Heart left ventricle (tissue), 16 donors: ENCODE data around the gene CTU1. TPM values are rescaled to one million over a fixed set of nuclear protein-coding genes. Genes with fewer than 3 reads are reported as not detected.

ENCODE experiments used
- ATAC-seq, 4 donors: fragments of 200-7000 bp; cut with Tn5 transposase; one replicate each; pipeline ENCODE4 v1.9.1; 2020 to 2022; ENCODE audit warnings: moderate library complexity in 4 of 4, mild to moderate bottlenecking in 3 of 4, moderate number of reproducible peaks in 1 of 4
- DNase-seq, 5 donors: peaks; one replicate each; pipeline ENCODE4 v3.0.0-alpha.2; 2020
- H3K27ac ChIP-seq, 12 donors: fragments of 200-600 bp; sonication (generic) in 4 of 12; one replicate each; pipeline versions ENCODE4 v1.5.0 to v1.8.0; 2016 to 2022; ENCODE audit warnings: mild to moderate bottlenecking in 2 of 12
- H3K27me3 ChIP-seq, 9 donors: fragments of 200-600 bp; sonication (generic) in 2 of 9; one replicate each; pipeline versions ENCODE4 v1.5.1 to v1.8.0; 2016 to 2022; ENCODE audit warnings: mild to moderate bottlenecking in 3 of 9
- H3K36me3 ChIP-seq, 9 donors: fragments of 200-600 bp; sonication (generic) in 2 of 9; one replicate each; pipeline versions ENCODE4 v1.5.0 to v1.8.0; 2018 to 2022; ENCODE audit warnings: mild to moderate bottlenecking in 2 of 9
- H3K4me1 ChIP-seq, 12 donors: fragments of 200-600 bp; sonication (generic) in 4 of 12; one replicate each; pipeline versions ENCODE4 v1.5.0 to v1.8.0; 2016 to 2022; ENCODE audit warnings: mild to moderate bottlenecking in 3 of 12
- H3K4me3 ChIP-seq, 12 donors: fragments of 200-600 bp; sonication (generic) in 4 of 12; one replicate each; pipeline versions ENCODE4 v1.5.0 to v1.8.0; 2017 to 2022; ENCODE audit warnings: mild to moderate bottlenecking in 9 of 12, moderate library complexity in 4 of 12
- H3K9me3 ChIP-seq, 12 donors: fragments of 200-600 bp; sonication (generic) in 4 of 12; one replicate each; pipeline versions ENCODE4 v1.5.0 to v1.8.0; 2016 to 2022; ENCODE audit warnings: mild to moderate bottlenecking in 1 of 12
- CTCF ChIP-seq, 12 donors: fragments of 200-600 bp; sonication (generic) in 4 of 12; IDR thresholded peaks; one replicate each; pipeline versions ENCODE4 v1.5.0 to v1.8.0; 2018 to 2022; ENCODE audit warnings: antibody characterized with exemption in 12 of 12, mild to moderate bottlenecking in 5 of 12
- POLR2A ChIP-seq, 2 donors: fragments of 450-650 bp; IDR thresholded peaks; one replicate each; pipeline ENCODE4 v1.6.1; 2017; ENCODE audit warnings: antibody characterized with exemption in 2 of 2, mild to moderate bottlenecking in 2 of 2, moderate library complexity in 2 of 2
- WGBS, 4 donors: extraction: QIAGEN DNeasy Blood & Tissue Kit in 2 of 4; methylation state at CpG; one replicate each; pipeline versions ENCODE4 v1.1.5 to v1.1.7; 2013 to 2018; 5-methylcytosine and 5-hydroxymethylcytosine counted together
- intact Hi-C, 10 donors: fragments of 100-400 bp; cut with DNase I; formaldehyde crosslinking; loops; one replicate each; pipeline versions ENCODE4 v1.11.1 to v1.14.2; 2022
- polyA plus RNA-seq, 2 donors: library from polyadenylated mRNA; stranded (reverse); fragments of 200-250 nt; gene quantifications; one replicate each; pipeline ENCODE4 v1.2.3, GENCODE V29; 2013
- total RNA-seq, 9 donors: library from RNA; depleted of rRNA in 2 of 9; stranded (reverse); fragments of >200 nt in 2 of 9; fragmentation: NEBNext Ultra II Directional in 3 of 9; extraction: Animal tissue kit (Norgen Biotek cat#: 25700) in 3 of 9; gene quantifications; one replicate each; pipeline versions ENCODE4 v1.1.0 to v1.2.4, GENCODE V29; 2016 to 2023
- donor health status: ischemic (EF 13 %, LVEDD 7.1; RV severe dilation, severe dysfunction).
- donor health status: healthy with polysubstance abuse.
- donor health status: DM: no; HTN: yes; CAD: no.
- donor health status: DM: no; HTN: no; CAD: no.
- donor health status: ischemic (EF 25% LVEDD 6.9; RV normal size, moderate dysfunction).
- donor health status: ischemic (EF 25% LVEDD 5.7; RV mildly dilated, moderate dysfunction).
- donor health status: healthy.
- donor health status: DM: yes; HTN: yes; CAD: no.
- donor health status: ischemic (EF 35%, LVEDD 5.7; RV mildly dilated, moderate dysfunction).
- donor health status: nonischemic (EF 11% LVEDD 7.7; RV severe dilation, severe dysfunction).
- donor health status: DM: yes; HTN: yes; CAD: no.
- donor health status: PGD.
- donor health status: ischemic (EF 29% LVEDD 5.4; RV normal size, mild dysfunction).
- donor health status: nonischemic (EF 23%, LVEDD 6.1; RV moderate dilation, normal function).

Gene CTU1
- total and polyA plus RNA-seq, 11 donors: 1.4 to 11.2 (median 3.9) TPM

GRCh38 chr19:51137792-51138425 lies 29.7 kb upstream of the CTU1 start:
- no peak for TF ChIP-seq CTCF (IDR thresholded peaks at IDR 0.05)
- ATAC-seq (no peak), DNase-seq (no peak)
- Histone ChIP-seq H3K27me3 (peaks cover 0 to 43% (median 0%) of the 10 kb centered on the region in 9 donors), H3K36me3 (no peaks in the 10 kb centered on the region), H3K27ac (peak overlapping the region in 7 of 12 donors; percentile 1 to 95 (median 19)), H3K4me3 (no peak overlapping the region), H3K4me1 (peaks cover 0 to 79% (median 0%) of the 10 kb centered on the region in 12 donors), H3K9me3 (no peaks in the 10 kb centered on the region)
- intact Hi-C loops: no loop called here
- 74 to 85% (median 79%) methylated on average over 7 to 9 of the region's 9 CpGs for WGBS, 4 donors

- peaks cover 0 to 87% (median 2%) of the 10 kb centered on the region in 12 donors for H3K4me1 ChIP-seq
- DNase-seq: peak in 3 of 5 donors; percentile 39 to 49 (median 41)
- peak overlapping the region in 5 of 12 donors; percentile 32 to 95 (median 65) for H3K27ac ChIP-seq
- H3K27me3 ChIP-seq: peaks cover 0 to 43% (median 0%) of the 10 kb centered on the region in 9 donors
- H3K4me3 ChIP-seq: no peak overlapping the region
- 59 to 65% (median 65%) methylated on average over 12 of the region's 12 CpGs for WGBS, 4 donors
- TF ChIP-seq POLR2A (IDR thresholded peaks at IDR 0.05) (no peak), CTCF (IDR thresholded peaks at IDR 0.05) (no peak)
- H3K36me3 ChIP-seq: no peaks in the 10 kb centered on the region
- intact Hi-C loops: no loop called here
- no peaks in the 10 kb centered on the region for H3K9me3 ChIP-seq
- ATAC-seq: peak; percentile 36 to 70 (median 49)
These were observed 28.8 kb upstream of the CTU1 start for GRCh38 chr19:51136851-51137551.

- Histone ChIP-seq H3K9me3 (no peaks in the 10 kb centered on the region), H3K4me3 (no peak overlapping the region), H3K36me3 (no peaks in the 10 kb centered on the region), H3K27ac (peak overlapping the region in 3 of 12 donors; percentile 14 to 95 (median 69)), H3K4me1 (peaks cover 0 to 87% (median 5%) of the 10 kb centered on the region in 12 donors), H3K27me3 (peaks cover 0 to 40% (median 0%) of the 10 kb centered on the region in 9 donors)
- TF ChIP-seq POLR2A (IDR thresholded peaks at IDR 0.05) (no peak), CTCF (IDR thresholded peaks at IDR 0.05) (no peak)
- 80 to 84% (median 82%) methylated on average over 8 of the region's 8 CpGs for WGBS, 4 donors
- intact Hi-C loops: no loop called here
- DNase-seq: no peak
- ATAC-seq: no peak
These were observed 28.0 kb upstream of the CTU1 start for GRCh38 chr19:51135986-51136762.

GRCh38 chr19:51135004-51135403 lies 26.8 kb upstream of the CTU1 start:
- 76 to 80% (median 78%) methylated on average over 5 of the region's 5 CpGs for WGBS, 4 donors
- no peak for ATAC-seq
- TF ChIP-seq POLR2A (IDR thresholded peaks at IDR 0.05) (no peak), CTCF (IDR thresholded peaks at IDR 0.05) (no peak)
- H3K27ac ChIP-seq: peak overlapping the region in 1 of 12 donors; percentile 95
- H3K4me1 ChIP-seq: peaks cover 0 to 87% (median 5%) of the 10 kb centered on the region in 12 donors
- H3K36me3 ChIP-seq: no peaks in the 10 kb centered on the region
- DNase-seq: no peak
- H3K27me3 ChIP-seq: peaks cover 0 to 34% (median 0%) of the 10 kb centered on the region in 9 donors
- no peak overlapping the region for H3K4me3 ChIP-seq
- no peaks in the 10 kb centered on the region for H3K9me3 ChIP-seq
- intact Hi-C loops: no loop called here
